Urinary bladder (tissue), 4 donors: ENCODE measurements around the gene MACF1. TPM values are rescaled to one million over a fixed set of nuclear protein-coding genes. Genes with fewer than 3 reads are reported as not detected.

Source experiments
- DNase-seq: peaks from one replicate; pipeline ENCODE4 v3.0.0-alpha.2; 2015; ENCODE audit errors: extremely low spot score
- H3K27ac ChIP-seq: one replicate; pipeline ENCODE4 v1.5.1; 2013; ENCODE audit warnings: low read depth, mild to moderate bottlenecking, moderate library complexity
- H3K36me3 ChIP-seq: one replicate; pipeline ENCODE4 v1.6.1; 2013; ENCODE audit warnings: mild to moderate bottlenecking, moderate library complexity; ENCODE audit not compliant: insufficient read depth
- H3K4me1 ChIP-seq: one replicate; pipeline ENCODE4 v1.6.1; 2013; ENCODE audit warnings: mild to moderate bottlenecking, moderate library complexity; ENCODE audit not compliant: insufficient read depth
- H3K4me3 ChIP-seq: one replicate; pipeline ENCODE4 v1.5.1; 2013; ENCODE audit warnings: low read depth, low read length
- WGBS: extraction: QIAGEN DNeasy Blood & Tissue Kit; methylation state at CpG from one replicate; pipeline ENCODE4 v1.1.7; 2013; 5-methylcytosine and 5-hydroxymethylcytosine counted together
- polyA plus RNA-seq: library from polyadenylated mRNA; stranded (reverse); fragments of 200-250 nt; gene quantifications from one replicate; pipeline ENCODE4 v1.2.3, GENCODE V29; 2013
- total RNA-seq: library from RNA; depleted of rRNA; stranded (reverse); fragments of >200 nt; gene quantifications from one replicate; pipeline ENCODE4 v1.2.3, GENCODE V29; 2014
- donor health status: healthy with polysubstance abuse.
- donor health status: healthy.

Gene MACF1
- total and polyA plus RNA-seq, 2 donors = 93.0 to 476 TPM

- H3K4me1 ChIP-seq = no peaks in the 10 kb centered on the region
- WGBS = 43% methylated on average over 2 of the region's 2 CpGs
- H3K36me3 ChIP-seq = peaks cover 3% of the 10 kb centered on the region
- H3K4me3 ChIP-seq = no peak overlapping the region
- no peak overlapping the region for H3K27ac ChIP-seq
- DNase-seq = no peak
Observed at GRCh38 chr1:39359028-39359570, 154.6 kb downstream of the MACF1 start.

GRCh38 chr1:39360731-39361130, 156.2 kb downstream of the MACF1 start:
- Histone ChIP-seq H3K36me3 (peaks cover 3% of the 10 kb centered on the region), H3K4me1 (no peaks in the 10 kb centered on the region), H3K4me3 (no peak overlapping the region), H3K27ac (no peak overlapping the region)
- 92% methylated on average over 1 of the region's 1 CpG for WGBS
- no peak for DNase-seq

GRCh38 chr1:39361446-39361845, 157.0 kb downstream of the MACF1 start:
- DNase-seq = no peak
- H3K27ac ChIP-seq = no peak overlapping the region
- no peaks in the 10 kb centered on the region for H3K4me1 ChIP-seq
- H3K4me3 ChIP-seq = no peak overlapping the region
- 79% methylated on average over 5 of the region's 5 CpGs for WGBS
- peaks cover 3% of the 10 kb centered on the region for H3K36me3 ChIP-seq

GRCh38 chr1:39363267-39363666, 158.8 kb downstream of the MACF1 start:
- Histone ChIP-seq H3K4me1 (no peaks in the 10 kb centered on the region), H3K36me3 (no peaks in the 10 kb centered on the region), H3K4me3 (no peak overlapping the region), H3K27ac (no peak overlapping the region)
- WGBS = 95% methylated on average over 2 of the region's 2 CpGs
- no peak for DNase-seq

- no peak overlapping the region for H3K27ac ChIP-seq
- no peaks in the 10 kb centered on the region for H3K4me1 ChIP-seq
- H3K36me3 ChIP-seq = peaks cover 8% of the 10 kb centered on the region
- no peak for DNase-seq
- no peak overlapping the region for H3K4me3 ChIP-seq
- 97% methylated on average over 1 of the region's 1 CpG for WGBS
Observed at GRCh38 chr1:39368045-39368444, 163.6 kb downstream of the MACF1 start.

- WGBS = 85% methylated on average over 4 of the region's 4 CpGs
- no peak overlapping the region for H3K27ac ChIP-seq
Observed at GRCh38 chr1:39369565-39369964, 165.1 kb downstream of the MACF1 start.

GRCh38 chr1:39370602-39371001, 166.1 kb downstream of the MACF1 start:
- Histone ChIP-seq H3K4me3 (no peak overlapping the region), H3K27ac (no peak overlapping the region), H3K36me3 (peaks cover 8% of the 10 kb centered on the region), H3K4me1 (no peaks in the 10 kb centered on the region)
- no peak for DNase-seq
- 78% methylated on average over 1 of the region's 1 CpG for WGBS

More at GRCh38 chr1:39369565-39369964, 165.1 kb downstream of the MACF1 start:
- H3K4me1 ChIP-seq = no peaks in the 10 kb centered on the region
- no peak overlapping the region for H3K4me3 ChIP-seq
- no peak for DNase-seq
- H3K36me3 ChIP-seq = peaks cover 8% of the 10 kb centered on the region

GRCh38 chr1:39372105-39372504, 167.6 kb downstream of the MACF1 start:
- no peak overlapping the region for H3K27ac ChIP-seq
- H3K4me1 ChIP-seq = no peaks in the 10 kb centered on the region
- DNase-seq = no peak
- peaks cover 8% of the 10 kb centered on the region for H3K36me3 ChIP-seq
- H3K4me3 ChIP-seq = no peak overlapping the region

GRCh38 chr1:39376656-39377055, 172.2 kb downstream of the MACF1 start:
- DNase-seq = no peak
- no peaks in the 10 kb centered on the region for H3K4me1 ChIP-seq
- 95% methylated on average over 7 of the region's 7 CpGs for WGBS
- H3K27ac ChIP-seq = no peak overlapping the region
- H3K4me3 ChIP-seq = no peak overlapping the region
- H3K36me3 ChIP-seq = no peaks in the 10 kb centered on the region

GRCh38 chr1:39378377-39378776, 173.9 kb downstream of the MACF1 start:
- 31% methylated on average over 2 of the region's 2 CpGs for WGBS
- DNase-seq = no peak
- peaks cover 2% of the 10 kb centered on the region for H3K36me3 ChIP-seq
- H3K4me1 ChIP-seq = no peaks in the 10 kb centered on the region
- H3K4me3 ChIP-seq = no peak overlapping the region
- no peak overlapping the region for H3K27ac ChIP-seq

- Histone ChIP-seq H3K4me3 (no peak overlapping the region), H3K27ac (no peak overlapping the region), H3K36me3 (peaks cover 5% of the 10 kb centered on the region), H3K4me1 (no peaks in the 10 kb centered on the region)
- WGBS = 78% methylated on average over 2 of the region's 2 CpGs
- DNase-seq = no peak
Observed at GRCh38 chr1:39379187-39379586, 174.7 kb downstream of the MACF1 start.

GRCh38 chr1:39380036-39380435, 175.5 kb downstream of the MACF1 start:
- no peak overlapping the region for H3K4me3 ChIP-seq
- no peak for DNase-seq
- H3K36me3 ChIP-seq = peaks cover 5% of the 10 kb centered on the region
- H3K4me1 ChIP-seq = no peaks in the 10 kb centered on the region
- H3K27ac ChIP-seq = no peak overlapping the region

- DNase-seq = no peak
- 56% methylated on average over 5 of the region's 5 CpGs for WGBS
- Histone ChIP-seq H3K36me3 (peaks cover 7% of the 10 kb centered on the region), H3K4me3 (no peak overlapping the region), H3K27ac (no peak overlapping the region), H3K4me1 (no peaks in the 10 kb centered on the region)
Observed at GRCh38 chr1:39381839-39382238, 177.3 kb downstream of the MACF1 start.

GRCh38 chr1:39384305-39384704, 179.8 kb downstream of the MACF1 start:
- Histone ChIP-seq H3K4me3 (no peak overlapping the region), H3K4me1 (no peaks in the 10 kb centered on the region), H3K36me3 (peaks cover 14% of the 10 kb centered on the region), H3K27ac (no peak overlapping the region)
- WGBS = 78% methylated on average over 2 of the region's 2 CpGs
- DNase-seq = no peak
